PC-3 (cell line): ENCODE data around the gene CCDC69.

Experiments used
- EZH2 ChIP-seq: fragments of 300-600 bp; sonication (generic); IDR thresholded peaks from one replicate; pipeline ENCODE4 v1.6.1; 2017; ENCODE audit warnings: antibody characterized with exemption, mild to moderate bottlenecking, low read length; ENCODE audit not compliant: unreplicated experiment
- EZH2phosphoT487 ChIP-seq: fragments of 300-600 bp; sonication (generic); IDR thresholded peaks from 2 replicates; pipeline ENCODE4 v1.6.1; 2018; ENCODE audit warnings: mild to moderate bottlenecking, antibody characterized with exemption, low read length, borderline replicate concordance
- TF ChIP-seq, protein P1 (sequence below): fragments of 300-600 bp; sonication (generic); conservative IDR thresholded peaks from 2 replicates; pipeline ENCODE4 v1.5.1; 2017; ENCODE audit warnings: antibody characterized with exemption, low read depth, mild to moderate bottlenecking, low read length

DNA sequence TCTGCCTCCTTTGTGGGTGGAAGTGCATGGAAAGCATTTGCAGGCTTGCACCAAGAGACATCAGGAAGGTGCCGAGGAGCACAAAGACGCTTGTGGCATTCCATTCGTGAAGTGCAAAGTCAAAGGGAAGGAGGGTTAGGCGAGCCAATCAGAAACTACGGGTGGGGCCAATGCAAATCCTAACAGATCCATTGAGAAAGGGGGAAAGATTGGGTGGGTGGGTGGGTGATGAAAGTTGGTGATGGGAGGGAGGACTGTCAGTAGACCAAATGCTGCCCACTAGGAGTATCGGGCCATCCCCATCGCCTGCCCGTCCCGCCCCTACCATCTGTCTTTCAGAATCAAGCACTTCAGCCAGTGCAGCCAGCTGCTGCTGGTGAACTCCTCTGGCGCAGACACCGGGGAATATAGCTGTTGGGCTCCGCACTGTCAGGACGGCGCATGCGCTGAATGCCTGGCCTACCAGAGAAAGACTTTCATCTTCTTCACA lies 49.2 kb downstream of the CCDC69 start:
- TF ChIP-seq, protein P1, sequence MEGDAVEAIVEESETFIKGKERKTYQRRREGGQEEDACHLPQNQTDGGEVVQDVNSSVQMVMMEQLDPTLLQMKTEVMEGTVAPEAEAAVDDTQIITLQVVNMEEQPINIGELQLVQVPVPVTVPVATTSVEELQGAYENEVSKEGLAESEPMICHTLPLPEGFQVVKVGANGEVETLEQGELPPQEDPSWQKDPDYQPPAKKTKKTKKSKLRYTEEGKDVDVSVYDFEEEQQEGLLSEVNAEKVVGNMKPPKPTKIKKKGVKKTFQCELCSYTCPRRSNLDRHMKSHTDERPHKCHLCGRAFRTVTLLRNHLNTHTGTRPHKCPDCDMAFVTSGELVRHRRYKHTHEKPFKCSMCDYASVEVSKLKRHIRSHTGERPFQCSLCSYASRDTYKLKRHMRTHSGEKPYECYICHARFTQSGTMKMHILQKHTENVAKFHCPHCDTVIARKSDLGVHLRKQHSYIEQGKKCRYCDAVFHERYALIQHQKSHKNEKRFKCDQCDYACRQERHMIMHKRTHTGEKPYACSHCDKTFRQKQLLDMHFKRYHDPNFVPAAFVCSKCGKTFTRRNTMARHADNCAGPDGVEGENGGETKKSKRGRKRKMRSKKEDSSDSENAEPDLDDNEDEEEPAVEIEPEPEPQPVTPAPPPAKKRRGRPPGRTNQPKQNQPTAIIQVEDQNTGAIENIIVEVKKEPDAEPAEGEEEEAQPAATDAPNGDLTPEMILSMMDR: no peak
- no peak for TF ChIP-seq EZH2
- no peak for TF ChIP-seq EZH2phosphoT487
